ENCODE measurements around the gene DDX27. TPM values are rescaled to one million over a fixed set of nuclear protein-coding genes. Genes with fewer than 3 reads are reported as not detected.

Gene DDX27
- total and polyA plus RNA-seq, 2 of the 13 experiments (the other 11 are each of a cell fraction or from before 2014, with no cell fraction given): 42.6 to 72.8 TPM

DNA sequence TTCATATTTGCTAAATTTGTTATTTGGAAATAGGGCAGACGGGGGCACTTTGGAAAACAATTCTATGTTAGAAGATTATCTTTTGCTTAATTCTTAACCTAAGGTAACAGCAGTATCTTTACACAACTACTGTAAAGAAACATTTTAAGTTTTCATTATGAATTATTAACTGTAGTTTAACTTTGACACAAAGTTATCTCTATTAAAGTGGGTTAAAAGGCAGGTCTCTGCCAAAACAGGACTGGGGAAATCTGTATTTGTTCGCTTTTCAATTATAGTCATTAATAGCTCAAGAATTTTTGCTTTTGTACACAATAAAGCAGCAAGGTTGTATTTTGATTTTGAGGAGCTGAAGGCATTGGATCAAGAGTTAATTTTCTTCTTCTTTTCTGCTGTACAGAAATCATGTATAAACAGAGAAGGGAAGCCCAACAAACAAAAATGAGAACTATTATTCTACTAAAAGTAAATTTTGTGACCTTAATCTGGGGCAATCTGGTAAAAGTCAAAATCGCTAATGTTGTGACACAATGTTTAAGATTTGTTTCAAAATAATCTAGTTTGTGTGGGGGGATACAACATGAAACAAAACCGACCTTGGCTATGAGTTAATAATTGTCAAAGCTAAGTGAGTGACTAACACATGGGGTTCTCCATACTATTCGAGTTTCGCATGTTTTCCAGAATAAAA lies 34.0 kb upstream of the DDX27 start (continued):
- TF ChIP-seq, protein P1, sequence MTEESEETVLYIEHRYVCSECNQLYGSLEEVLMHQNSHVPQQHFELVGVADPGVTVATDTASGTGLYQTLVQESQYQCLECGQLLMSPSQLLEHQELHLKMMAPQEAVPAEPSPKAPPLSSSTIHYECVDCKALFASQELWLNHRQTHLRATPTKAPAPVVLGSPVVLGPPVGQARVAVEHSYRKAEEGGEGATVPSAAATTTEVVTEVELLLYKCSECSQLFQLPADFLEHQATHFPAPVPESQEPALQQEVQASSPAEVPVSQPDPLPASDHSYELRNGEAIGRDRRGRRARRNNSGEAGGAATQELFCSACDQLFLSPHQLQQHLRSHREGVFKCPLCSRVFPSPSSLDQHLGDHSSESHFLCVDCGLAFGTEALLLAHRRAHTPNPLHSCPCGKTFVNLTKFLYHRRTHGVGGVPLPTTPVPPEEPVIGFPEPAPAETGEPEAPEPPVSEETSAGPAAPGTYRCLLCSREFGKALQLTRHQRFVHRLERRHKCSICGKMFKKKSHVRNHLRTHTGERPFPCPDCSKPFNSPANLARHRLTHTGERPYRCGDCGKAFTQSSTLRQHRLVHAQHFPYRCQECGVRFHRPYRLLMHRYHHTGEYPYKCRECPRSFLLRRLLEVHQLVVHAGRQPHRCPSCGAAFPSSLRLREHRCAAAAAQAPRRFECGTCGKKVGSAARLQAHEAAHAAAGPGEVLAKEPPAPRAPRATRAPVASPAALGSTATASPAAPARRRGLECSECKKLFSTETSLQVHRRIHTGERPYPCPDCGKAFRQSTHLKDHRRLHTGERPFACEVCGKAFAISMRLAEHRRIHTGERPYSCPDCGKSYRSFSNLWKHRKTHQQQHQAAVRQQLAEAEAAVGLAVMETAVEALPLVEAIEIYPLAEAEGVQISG (CRISPR knock-in tag; IDR thresholded peaks at IDR 0.05): no peak
- TF ChIP-seq, protein P2, sequence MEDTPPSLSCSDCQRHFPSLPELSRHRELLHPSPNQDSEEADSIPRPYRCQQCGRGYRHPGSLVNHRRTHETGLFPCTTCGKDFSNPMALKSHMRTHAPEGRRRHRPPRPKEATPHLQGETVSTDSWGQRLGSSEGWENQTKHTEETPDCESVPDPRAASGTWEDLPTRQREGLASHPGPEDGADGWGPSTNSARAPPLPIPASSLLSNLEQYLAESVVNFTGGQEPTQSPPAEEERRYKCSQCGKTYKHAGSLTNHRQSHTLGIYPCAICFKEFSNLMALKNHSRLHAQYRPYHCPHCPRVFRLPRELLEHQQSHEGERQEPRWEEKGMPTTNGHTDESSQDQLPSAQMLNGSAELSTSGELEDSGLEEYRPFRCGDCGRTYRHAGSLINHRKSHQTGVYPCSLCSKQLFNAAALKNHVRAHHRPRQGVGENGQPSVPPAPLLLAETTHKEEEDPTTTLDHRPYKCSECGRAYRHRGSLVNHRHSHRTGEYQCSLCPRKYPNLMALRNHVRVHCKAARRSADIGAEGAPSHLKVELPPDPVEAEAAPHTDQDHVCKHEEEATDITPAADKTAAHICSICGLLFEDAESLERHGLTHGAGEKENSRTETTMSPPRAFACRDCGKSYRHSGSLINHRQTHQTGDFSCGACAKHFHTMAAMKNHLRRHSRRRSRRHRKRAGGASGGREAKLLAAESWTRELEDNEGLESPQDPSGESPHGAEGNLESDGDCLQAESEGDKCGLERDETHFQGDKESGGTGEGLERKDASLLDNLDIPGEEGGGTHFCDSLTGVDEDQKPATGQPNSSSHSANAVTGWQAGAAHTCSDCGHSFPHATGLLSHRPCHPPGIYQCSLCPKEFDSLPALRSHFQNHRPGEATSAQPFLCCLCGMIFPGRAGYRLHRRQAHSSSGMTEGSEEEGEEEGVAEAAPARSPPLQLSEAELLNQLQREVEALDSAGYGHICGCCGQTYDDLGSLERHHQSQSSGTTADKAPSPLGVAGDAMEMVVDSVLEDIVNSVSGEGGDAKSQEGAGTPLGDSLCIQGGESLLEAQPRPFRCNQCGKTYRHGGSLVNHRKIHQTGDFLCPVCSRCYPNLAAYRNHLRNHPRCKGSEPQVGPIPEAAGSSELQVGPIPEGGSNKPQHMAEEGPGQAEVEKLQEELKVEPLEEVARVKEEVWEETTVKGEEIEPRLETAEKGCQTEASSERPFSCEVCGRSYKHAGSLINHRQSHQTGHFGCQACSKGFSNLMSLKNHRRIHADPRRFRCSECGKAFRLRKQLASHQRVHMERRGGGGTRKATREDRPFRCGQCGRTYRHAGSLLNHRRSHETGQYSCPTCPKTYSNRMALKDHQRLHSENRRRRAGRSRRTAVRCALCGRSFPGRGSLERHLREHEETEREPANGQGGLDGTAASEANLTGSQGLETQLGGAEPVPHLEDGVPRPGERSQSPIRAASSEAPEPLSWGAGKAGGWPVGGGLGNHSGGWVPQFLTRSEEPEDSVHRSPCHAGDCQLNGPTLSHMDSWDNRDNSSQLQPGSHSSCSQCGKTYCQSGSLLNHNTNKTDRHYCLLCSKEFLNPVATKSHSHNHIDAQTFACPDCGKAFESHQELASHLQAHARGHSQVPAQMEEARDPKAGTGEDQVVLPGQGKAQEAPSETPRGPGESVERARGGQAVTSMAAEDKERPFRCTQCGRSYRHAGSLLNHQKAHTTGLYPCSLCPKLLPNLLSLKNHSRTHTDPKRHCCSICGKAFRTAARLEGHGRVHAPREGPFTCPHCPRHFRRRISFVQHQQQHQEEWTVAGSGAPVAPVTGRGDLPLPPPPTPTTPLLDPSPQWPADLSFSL (CRISPR knock-in tag; IDR thresholded peaks at IDR 0.05): peak; percentile 68; the same call in 1 of the 2 replicates
- TF ChIP-seq ZNF703 (CRISPR knock-in tag; IDR thresholded peaks at IDR 0.05; ENCODE audit: borderline replicate concordance): no peak
- no peak for TF ChIP-seq TEAD2 (CRISPR knock-in tag; IDR thresholded peaks at IDR 0.05)
- TF ChIP-seq ZNF781 (CRISPR knock-in tag; IDR thresholded peaks at IDR 0.05; ENCODE audit: borderline replicate concordance, not compliant biosample characterization): no peak
- TF ChIP-seq, protein P3, sequence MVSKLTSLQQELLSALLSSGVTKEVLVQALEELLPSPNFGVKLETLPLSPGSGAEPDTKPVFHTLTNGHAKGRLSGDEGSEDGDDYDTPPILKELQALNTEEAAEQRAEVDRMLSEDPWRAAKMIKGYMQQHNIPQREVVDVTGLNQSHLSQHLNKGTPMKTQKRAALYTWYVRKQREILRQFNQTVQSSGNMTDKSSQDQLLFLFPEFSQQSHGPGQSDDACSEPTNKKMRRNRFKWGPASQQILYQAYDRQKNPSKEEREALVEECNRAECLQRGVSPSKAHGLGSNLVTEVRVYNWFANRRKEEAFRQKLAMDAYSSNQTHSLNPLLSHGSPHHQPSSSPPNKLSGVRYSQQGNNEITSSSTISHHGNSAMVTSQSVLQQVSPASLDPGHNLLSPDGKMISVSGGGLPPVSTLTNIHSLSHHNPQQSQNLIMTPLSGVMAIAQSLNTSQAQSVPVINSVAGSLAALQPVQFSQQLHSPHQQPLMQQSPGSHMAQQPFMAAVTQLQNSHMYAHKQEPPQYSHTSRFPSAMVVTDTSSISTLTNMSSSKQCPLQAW (CRISPR knock-in tag; IDR thresholded peaks at IDR 0.05): no peak
- no peak for TF ChIP-seq ZNF160 (CRISPR knock-in tag; IDR thresholded peaks at IDR 0.05)
- no peak for TF ChIP-seq RFXAP (CRISPR knock-in tag; IDR thresholded peaks at IDR 0.05; ENCODE audit: borderline replicate concordance)
- TF ChIP-seq, protein P4, sequence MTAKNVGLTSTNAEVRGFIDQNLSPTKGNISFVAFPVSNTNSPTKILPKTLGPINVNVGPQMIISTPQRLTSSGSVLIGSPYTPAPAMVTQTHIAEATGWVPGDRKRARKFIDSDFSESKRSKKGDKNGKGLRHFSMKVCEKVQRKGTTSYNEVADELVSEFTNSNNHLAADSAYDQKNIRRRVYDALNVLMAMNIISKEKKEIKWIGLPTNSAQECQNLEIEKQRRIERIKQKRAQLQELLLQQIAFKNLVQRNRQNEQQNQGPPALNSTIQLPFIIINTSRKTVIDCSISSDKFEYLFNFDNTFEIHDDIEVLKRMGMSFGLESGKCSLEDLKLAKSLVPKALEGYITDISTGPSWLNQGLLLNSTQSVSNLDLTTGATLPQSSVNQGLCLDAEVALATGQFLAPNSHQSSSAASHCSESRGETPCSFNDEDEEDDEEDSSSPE (CRISPR knock-in tag; IDR thresholded peaks at IDR 0.05): no peak
- TF ChIP-seq SYNCRIP (IDR thresholded peaks at IDR 0.05; ENCODE audit: insufficient read depth, low read depth, low read length): no peak
- TF ChIP-seq HNRNPL (IDR thresholded peaks at IDR 0.05; ENCODE audit: low read depth, low read length): no peak
- TF ChIP-seq ZNF570 (CRISPR knock-in tag; IDR thresholded peaks at IDR 0.05; ENCODE audit: borderline replicate concordance): no peak
- 0 out of 2 replicates have a peak, but pooled peaks have one; percentile 3 for TF ChIP-seq HNF4A (CRISPR knock-in tag; IDR thresholded peaks at IDR 0.05)
- TF ChIP-seq ZNF790 (CRISPR knock-in tag; IDR thresholded peaks at IDR 0.05; ENCODE audit: borderline replicate concordance): no peak
- no peak for TF ChIP-seq POLR2G (IDR thresholded peaks at IDR 0.05; ENCODE audit: low read depth, low read length)
- TF ChIP-seq ZNF33B (CRISPR knock-in tag; IDR thresholded peaks at IDR 0.05): no peak
- TF ChIP-seq EEA1 (CRISPR knock-in tag; IDR thresholded peaks at IDR 0.05; ENCODE audit: borderline replicate concordance): no peak
